HG03280 (cell line): ENCODE data around the gene PRKCZ.

Experiments used
- ATAC-seq: cut with Tn5 transposase; IDR thresholded peaks from one replicate; pipeline ENCODE4 v1.9.1; 2021; ENCODE audit warnings: mild to moderate bottlenecking, moderate library complexity; ENCODE audit not compliant: unreplicated experiment

The PRKCZ gene

GRCh38 chr1:2099886-2100779 lies 49.9 kb downstream of the PRKCZ start:
- no peak for ATAC-seq

- ATAC-seq: no peak
Measured at GRCh38 chr1:2100780-2101108, 50.5 kb downstream of the PRKCZ start.

GRCh38 chr1:2101531-2101930 lies 51.3 kb downstream of the PRKCZ start:
- no peak for ATAC-seq

- no peak for ATAC-seq
Measured at GRCh38 chr1:2101946-2102345, 51.7 kb downstream of the PRKCZ start.

GRCh38 chr1:2102753-2103152 lies 52.5 kb downstream of the PRKCZ start:
- no peak for ATAC-seq

- ATAC-seq: no peak
Measured at GRCh38 chr1:2103266-2103900, 53.2 kb downstream of the PRKCZ start.

GRCh38 chr1:2103901-2104590 lies 53.8 kb downstream of the PRKCZ start:
- ATAC-seq: no peak

- ATAC-seq: no peak
Measured at GRCh38 chr1:2104621-2105427, 54.6 kb downstream of the PRKCZ start.

GRCh38 chr1:2105781-2106524 lies 55.7 kb downstream of the PRKCZ start:
- ATAC-seq: no peak

- ATAC-seq: no peak
Measured at GRCh38 chr1:2106659-2107405, 56.6 kb downstream of the PRKCZ start.

- ATAC-seq: no peak
Measured at GRCh38 chr1:2107586-2108212, 57.5 kb downstream of the PRKCZ start.

GRCh38 chr1:2108213-2108876 lies 58.1 kb downstream of the PRKCZ start:
- ATAC-seq: no peak

- no peak for ATAC-seq
Measured at GRCh38 chr1:2108877-2109580, 58.8 kb downstream of the PRKCZ start.

GRCh38 chr1:2109581-2110021 lies 59.4 kb downstream of the PRKCZ start:
- ATAC-seq: no peak

- ATAC-seq: no peak
Measured at GRCh38 chr1:2110191-2110737, 60.1 kb downstream of the PRKCZ start.

GRCh38 chr1:2110738-2111673 lies 60.8 kb downstream of the PRKCZ start:
- ATAC-seq: no peak

- ATAC-seq: no peak
Measured at GRCh38 chr1:2111674-2112035, 61.4 kb downstream of the PRKCZ start.
